OCI-LY1 (cell line): Measurements from ENCODE around the gene TRAPPC14.

Source experiments
- CTCF ChIP-seq: fragments of 200-600 bp; sonication (generic), shearing (Covaris generic); IDR thresholded peaks from 2 replicates; pipeline ENCODE4 v1.5.1; 2017; ENCODE audit warnings: mild to moderate bottlenecking, antibody characterized with exemption, low read length, moderate library complexity, mixed read lengths
- EZH2 ChIP-seq: fragments of 200-600 bp; sonication (generic), shearing (Covaris generic); IDR thresholded peaks from 2 replicates; pipeline ENCODE4 v1.8.0; 2017; ENCODE audit warnings: borderline replicate concordance, mixed run types, mild to moderate bottlenecking, antibody characterized with exemption, low read length, moderate library complexity, mixed read lengths

- TF ChIP-seq CTCF (no peak), EZH2 (no peak)
These were observed 29.9 kb downstream of the TRAPPC14 start for GRCh38 chr7:100128637-100128963.
